Trophoblast cell (in vitro differentiated cells and primary cell): Measurements from ENCODE around the gene MAGI2.

Source experiments
- DNase-seq, 2 donors: peaks; one replicate each; pipeline ENCODE4 v3.0.0-alpha.2; 2016
- H2AFZ ChIP-seq: 2 replicates; pipeline ENCODE4 v1.6.1; 2013; ENCODE audit warnings: low read length, moderate library complexity, mild to moderate bottlenecking; ENCODE audit not compliant: insufficient read depth, poor library complexity
- H2AK5ac ChIP-seq: 2 replicates; pipeline ENCODE4 v1.6.1; 2013; ENCODE audit warnings: mild to moderate bottlenecking, low read length
- H2BK120ac ChIP-seq: 2 replicates; pipeline ENCODE4 v1.6.1; 2013; ENCODE audit warnings: low read length, mild to moderate bottlenecking, moderate library complexity; ENCODE audit not compliant: insufficient read depth, poor library complexity
- H2BK12ac ChIP-seq: 2 replicates; pipeline ENCODE4 v1.6.1; 2013; ENCODE audit warnings: mild to moderate bottlenecking, low read length, moderate library complexity
- H2BK5ac ChIP-seq: 2 replicates; pipeline ENCODE4 v1.6.1; 2013; ENCODE audit warnings: low read length, low read depth, moderate library complexity, mild to moderate bottlenecking; ENCODE audit not compliant: poor library complexity
- H3K14ac ChIP-seq: 2 replicates; pipeline ENCODE4 v1.6.1; 2013; ENCODE audit warnings: mild to moderate bottlenecking, low read length
- H3K18ac ChIP-seq: 2 replicates; pipeline ENCODE4 v1.6.1; 2013; ENCODE audit warnings: mild to moderate bottlenecking, low read length
- H3K23ac ChIP-seq: 2 replicates; pipeline ENCODE4 v1.6.1; 2013; ENCODE audit warnings: low read length
- H3K27ac ChIP-seq: 2 replicates; pipeline ENCODE4 v1.5.1; 2013; ENCODE audit warnings: low read depth, mild to moderate bottlenecking, inconsistent platforms, low read length, moderate library complexity
- H3K27me3 ChIP-seq: 2 replicates; pipeline ENCODE4 v1.6.1; 2013; ENCODE audit warnings: inconsistent platforms, mild to moderate bottlenecking, low read length, moderate library complexity; ENCODE audit not compliant: insufficient read depth
- H3K36me3 ChIP-seq, 2 experiments: 1 replicate in 1 of 2; 2 replicates in 1 of 2; pipeline ENCODE4 v1.6.1; 2013; ENCODE audit warnings: low read length in 2 of 2, mild to moderate bottlenecking in 2 of 2, moderate library complexity in 1 of 2; ENCODE audit not compliant: insufficient read depth in 2 of 2, control insufficient read depth in 1 of 2
- H3K4ac ChIP-seq: 2 replicates; pipeline ENCODE4 v1.6.1; 2013; ENCODE audit warnings: low read depth, mild to moderate bottlenecking, low read length, moderate library complexity
- H3K4me1 ChIP-seq, 2 experiments: 1 replicate in 1 of 2; 2 replicates in 1 of 2; pipeline ENCODE4 v1.6.1; 2013; ENCODE audit warnings: low read length in 2 of 2, mild to moderate bottlenecking in 2 of 2, moderate library complexity in 1 of 2; ENCODE audit not compliant: insufficient read depth in 2 of 2, control insufficient read depth in 1 of 2
- H3K4me2 ChIP-seq: 2 replicates; pipeline ENCODE4 v1.6.1; 2013; ENCODE audit warnings: inconsistent platforms, mild to moderate bottlenecking, low read length, moderate library complexity
- H3K4me3 ChIP-seq: 2 replicates; pipeline ENCODE4 v1.5.1; 2013; ENCODE audit warnings: mild to moderate bottlenecking, low read depth, low read length, inconsistent platforms
- H3K79me1 ChIP-seq: one replicate; pipeline ENCODE4 v1.6.1; 2013; ENCODE audit warnings: low read length
- H3K79me2 ChIP-seq: 2 replicates; pipeline ENCODE4 v1.6.1; 2013; ENCODE audit warnings: low read length, mild to moderate bottlenecking; ENCODE audit not compliant: control insufficient read depth, insufficient read depth, poor library complexity
- H3K9ac ChIP-seq: 2 replicates; pipeline ENCODE4 v1.6.1; 2013; ENCODE audit warnings: mild to moderate bottlenecking, low read length
- H3K9me3 ChIP-seq: 2 replicates; pipeline ENCODE4 v1.6.1; 2013; ENCODE audit warnings: low read depth, mild to moderate bottlenecking, control low read depth, inconsistent platforms, low read length; ENCODE audit not compliant: insufficient read depth
- H4K12ac ChIP-seq: 2 replicates; pipeline ENCODE4 v1.6.1; 2013; ENCODE audit warnings: low read depth, mild to moderate bottlenecking, low read length, moderate library complexity
- H4K8ac ChIP-seq: 2 replicates; pipeline ENCODE4 v1.6.1; 2013; ENCODE audit warnings: low read depth, mild to moderate bottlenecking, low read length, moderate library complexity
- H4K91ac ChIP-seq: one replicate; pipeline ENCODE4 v1.6.1; 2013; ENCODE audit warnings: low read depth, mild to moderate bottlenecking, low read length, moderate library complexity
- WGBS: extraction: QIAGEN DNeasy Blood & Tissue Kit; methylation state at CpG from one replicate; pipeline ENCODE4 v1.1.7; 2013; ENCODE audit warnings: missing lambda C conversion rate; ENCODE audit not compliant: insufficient read length, insufficient coverage; ENCODE audit errors: extremely low coverage; 5-methylcytosine and 5-hydroxymethylcytosine counted together

MAGI2 gene

GRCh38 chr7:78017591-78018100, 1435.8 kb downstream of the MAGI2 start:
- H2BK5ac ChIP-seq, result no peak overlapping the region
- no peak overlapping the region for H4K12ac ChIP-seq
- peaks cover 2% of the 10 kb centered on the region for H3K79me2 ChIP-seq
- no peaks in the 10 kb centered on the region for H3K27me3 ChIP-seq
- no peak overlapping the region for H2AFZ ChIP-seq
- no peak overlapping the region for H3K27ac ChIP-seq
- no peaks in the 10 kb centered on the region for H3K9me3 ChIP-seq
- H2AK5ac ChIP-seq, result no peak overlapping the region
- H3K4me1 ChIP-seq, result peaks cover 3 to 5% of the 10 kb centered on the region in 2 experiments
- H2BK120ac ChIP-seq, result no peak overlapping the region
- no peak overlapping the region for H3K4ac ChIP-seq
- H3K23ac ChIP-seq, result no peak overlapping the region
- H3K14ac ChIP-seq, result no peak overlapping the region
- H4K8ac ChIP-seq, result no peak overlapping the region
- H3K4me2 ChIP-seq, result no peak overlapping the region
- H4K91ac ChIP-seq, result no peak overlapping the region
- peaks cover 5% of the 10 kb centered on the region for H3K79me1 ChIP-seq
- H2BK12ac ChIP-seq, result no peak overlapping the region
- H3K18ac ChIP-seq, result no peak overlapping the region
- no peak overlapping the region for H3K9ac ChIP-seq
- no peak for DNase-seq
- no peaks in the 10 kb centered on the region for H3K36me3 ChIP-seq
- no CpG with 5 or more reads among the region's 5 CpGs for WGBS
- H3K4me3 ChIP-seq, result no peak overlapping the region

- Histone ChIP-seq H2BK5ac (no peak overlapping the region), H3K4me1 (peaks cover 3 to 5% of the 10 kb centered on the region in 2 experiments), H2AK5ac (no peak overlapping the region), H3K23ac (no peak overlapping the region), H4K91ac (no peak overlapping the region), H3K4me2 (no peak overlapping the region), H3K27ac (no peak overlapping the region), H3K9ac (no peak overlapping the region), H3K27me3 (no peaks in the 10 kb centered on the region), H3K79me1 (peaks cover 5% of the 10 kb centered on the region), H2BK120ac (no peak overlapping the region), H3K14ac (no peak overlapping the region), H2BK12ac (no peak overlapping the region), H3K9me3 (no peaks in the 10 kb centered on the region), H4K8ac (no peak overlapping the region), H2AFZ (no peak overlapping the region), H4K12ac (no peak overlapping the region), H3K4me3 (no peak overlapping the region), H3K18ac (no peak overlapping the region), H3K79me2 (peaks cover 2% of the 10 kb centered on the region), H3K36me3 (no peaks in the 10 kb centered on the region), H3K4ac (no peak overlapping the region)
- no peak for DNase-seq
- no CpG with 5 or more reads among the region's 5 CpGs for WGBS
Measured at GRCh38 chr7:78015574-78016260, 1437.8 kb downstream of the MAGI2 start.

GRCh38 chr7:78014401-78014800, 1439.1 kb downstream of the MAGI2 start:
- peaks cover 2% of the 10 kb centered on the region for H3K79me1 ChIP-seq
- no peak overlapping the region for H3K27ac ChIP-seq
- no peak overlapping the region for H2BK120ac ChIP-seq
- H3K14ac ChIP-seq, result no peak overlapping the region
- H4K91ac ChIP-seq, result no peak overlapping the region
- no peak overlapping the region for H3K9ac ChIP-seq
- H3K9me3 ChIP-seq, result no peaks in the 10 kb centered on the region
- no peaks in the 10 kb centered on the region for H3K27me3 ChIP-seq
- no peak overlapping the region for H2AFZ ChIP-seq
- no peak overlapping the region for H3K4me3 ChIP-seq
- H3K79me2 ChIP-seq, result peaks cover 2% of the 10 kb centered on the region
- WGBS, result no CpG with 5 or more reads among the region's 3 CpGs
- H3K36me3 ChIP-seq, result no peaks in the 10 kb centered on the region
- DNase-seq, result no peak
- no peak overlapping the region for H3K4me2 ChIP-seq
- H2AK5ac ChIP-seq, result no peak overlapping the region
- no peak overlapping the region for H3K18ac ChIP-seq
- no peak overlapping the region for H3K4ac ChIP-seq
- H3K23ac ChIP-seq, result no peak overlapping the region
- peaks cover 3% of the 10 kb centered on the region in 2 experiments for H3K4me1 ChIP-seq
- H4K12ac ChIP-seq, result no peak overlapping the region
- no peak overlapping the region for H4K8ac ChIP-seq
- no peak overlapping the region for H2BK5ac ChIP-seq
- no peak overlapping the region for H2BK12ac ChIP-seq

GRCh38 chr7:78013386-78013785, 1440.1 kb downstream of the MAGI2 start:
- Histone ChIP-seq H3K4me3 (no peak overlapping the region), H3K79me2 (no peaks in the 10 kb centered on the region), H2AK5ac (no peak overlapping the region), H2AFZ (no peak overlapping the region), H2BK120ac (no peak overlapping the region), H4K8ac (no peak overlapping the region), H4K12ac (no peak overlapping the region), H3K79me1 (no peaks in the 10 kb centered on the region), H3K4ac (no peak overlapping the region), H2BK5ac (no peak overlapping the region), H3K9ac (no peak overlapping the region), H4K91ac (no peak overlapping the region), H3K27me3 (no peaks in the 10 kb centered on the region), H3K4me1 (no peaks in the 10 kb centered on the region), H2BK12ac (no peak overlapping the region), H3K9me3 (no peaks in the 10 kb centered on the region), H3K36me3 (no peaks in the 10 kb centered on the region), H3K14ac (no peak overlapping the region), H3K4me2 (no peak overlapping the region), H3K23ac (no peak overlapping the region), H3K18ac (no peak overlapping the region), H3K27ac (no peak overlapping the region)
- no CpG with 5 or more reads among the region's 3 CpGs for WGBS
- DNase-seq, result no peak
